HL-60 (cell line): ENCODE measurements around the gene GRK1.

Experiments
- CTCF ChIP-seq: IDR thresholded peaks from one replicate; pipeline ENCODE4 v1.5.1; 2011; ENCODE audit warnings: low read length, control low read depth, inconsistent platforms; ENCODE audit not compliant: insufficient read depth
- GABPA ChIP-seq: IDR thresholded peaks from 2 replicates; pipeline ENCODE4 v1.6.1; 2012; ENCODE audit warnings: low read depth
- POLR2AphosphoS5 ChIP-seq: IDR thresholded peaks from 2 replicates; pipeline ENCODE4 v1.6.1; 2012; ENCODE audit warnings: low read depth
- REST ChIP-seq: IDR thresholded peaks from 2 replicates; pipeline ENCODE4 v1.6.1; 2012; ENCODE audit warnings: low read depth; ENCODE audit not compliant: insufficient replicate concordance

DNA sequence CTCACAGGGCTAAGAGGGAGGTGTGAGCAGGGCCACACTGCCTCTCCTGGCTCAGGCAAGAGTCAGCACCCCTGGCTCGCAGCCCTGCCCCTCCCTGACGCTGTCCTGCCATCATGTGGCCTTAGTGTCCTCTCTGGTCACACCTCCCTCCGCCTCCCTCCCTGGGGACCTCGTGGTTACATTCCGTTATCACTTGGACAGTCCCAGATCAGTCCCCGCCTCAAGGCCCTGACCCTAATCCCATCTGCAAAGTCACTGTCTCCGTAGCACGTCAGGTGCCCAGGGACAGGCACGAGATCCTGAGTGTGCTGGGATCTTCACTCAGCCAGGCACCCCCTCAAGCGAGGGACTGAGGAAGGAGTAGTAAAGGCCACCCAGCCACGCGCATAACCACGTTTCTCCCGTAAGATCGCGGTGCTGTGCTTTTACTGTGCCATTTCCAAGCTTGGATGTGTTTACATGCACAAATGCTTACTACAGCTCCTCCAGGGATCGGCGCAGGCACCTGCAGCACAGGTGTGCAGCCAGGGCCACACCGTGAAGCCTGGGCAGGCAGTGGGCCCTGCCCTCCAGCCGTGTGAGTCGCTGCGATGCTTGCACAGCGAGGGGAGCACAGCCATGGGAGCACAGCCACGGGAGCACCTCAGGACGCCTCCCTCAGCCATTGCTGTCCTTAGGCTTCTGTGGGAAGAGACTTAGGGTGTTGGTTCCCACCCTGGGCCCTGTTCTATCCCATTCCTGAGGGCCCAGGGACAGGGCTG lies 81.3 kb downstream of the GRK1 start:
- no peak for TF ChIP-seq CTCF
- no peak for TF ChIP-seq GABPA
- no peak for TF ChIP-seq POLR2AphosphoS5
- no peak for TF ChIP-seq REST
